Keratinocyte (primary cell): ENCODE measurements around the gene ABHD16A.

Experiments used
- CTCF ChIP-seq, 3 experiments: IDR thresholded peaks in 1 of 3; conservative IDR thresholded peaks in 1 of 3; optimal IDR thresholded peaks in 1 of 3; 2 replicates in 2 of 3; 3 replicates in 1 of 3; pipeline versions ENCODE3 to v1.5.1; 2011; ENCODE audit warnings: low read length in 3 of 3, mild to moderate bottlenecking in 3 of 3, moderate library complexity in 2 of 3, control low read depth in 1 of 3, inconsistent platforms in 1 of 3; ENCODE audit not compliant: insufficient read depth in 2 of 3; ENCODE audit errors: extremely low read depth in 1 of 3
- EZH2 ChIP-seq: IDR thresholded peaks from one replicate; pipeline ENCODE4 v1.6.1; 2012; ENCODE audit warnings: inconsistent platforms, mild to moderate bottlenecking, low read length, moderate library complexity

GRCh38 chr6:31665501-31666336 is 37.4 kb downstream of the ABHD16A start, which contains the start of gene CSNK2B:
- TF ChIP-seq CTCF (optimal IDR thresholded peaks at IDR 0.05 in 1 of 3, IDR thresholded peaks at IDR 0.05 in 1 of 3, conservative IDR thresholded peaks at IDR 0.05 in 1 of 3; ENCODE audit: extremely low read depth in 1 of 3, insufficient read depth in 2 of 3, low read length in 3 of 3) (peak in 1 of 3 experiments; percentile 19), EZH2 (no peak)
